CD4-positive, alpha-beta T cell treated with Interleukin-6 for 4 hours (primary cell): Measurements from ENCODE around the gene GNAI2.
A peak's percentile ranks its signal among the peaks of the same experiment; 100 is the strongest.
"Not testable (repeated sequence)": the region's sequence is repeated elsewhere in the genome, so short reads cannot be mapped to it uniquely, and the experiment has no call there.

Experiments
- DNase-seq: peaks from one replicate; pipeline ENCODE4 v3.0.0-alpha.2; 2020; ENCODE audit warnings: mixed read lengths

The GNAI2 gene

DNA sequence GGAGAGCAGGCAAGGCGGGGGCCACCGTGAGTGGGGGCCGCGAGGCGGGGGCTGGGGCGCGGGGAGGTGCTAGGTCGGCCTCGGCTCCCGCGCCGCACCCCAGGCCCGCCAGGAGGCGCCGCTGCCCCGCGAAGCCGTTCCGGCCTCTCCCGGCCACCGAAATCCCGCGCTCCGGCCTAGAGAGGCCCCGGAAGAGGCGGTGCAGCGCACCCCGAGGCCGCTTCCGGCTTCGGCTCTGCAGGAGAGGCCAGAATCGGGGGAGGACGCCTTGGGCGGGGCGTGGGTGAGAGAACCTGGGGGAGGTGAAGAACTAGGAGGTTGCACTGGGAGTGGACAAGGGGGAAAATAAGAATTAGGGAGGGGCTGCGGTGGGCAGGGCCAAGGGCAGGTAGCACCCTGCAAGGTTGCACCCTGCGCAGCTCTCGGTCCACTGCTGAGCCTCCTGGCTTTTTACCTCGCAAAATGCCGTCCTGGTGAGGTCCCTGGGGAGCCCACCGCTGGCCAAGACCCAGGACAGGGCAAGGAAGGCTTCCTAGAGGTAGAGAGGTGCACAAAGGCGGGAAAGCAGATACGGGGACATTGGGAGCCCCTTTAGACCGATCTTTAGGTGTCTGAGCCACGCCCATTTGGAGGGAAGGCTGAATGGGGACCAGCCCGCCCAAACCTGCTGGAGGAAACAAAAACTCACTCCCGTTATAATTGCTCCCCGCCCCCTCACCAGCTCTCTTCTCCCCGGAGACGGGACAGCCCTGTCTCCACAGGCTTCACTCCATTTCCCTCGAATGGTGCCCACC, 8.4 kb upstream of the GNAI2 start:
- peak; percentile 94 for DNase-seq

DNA sequence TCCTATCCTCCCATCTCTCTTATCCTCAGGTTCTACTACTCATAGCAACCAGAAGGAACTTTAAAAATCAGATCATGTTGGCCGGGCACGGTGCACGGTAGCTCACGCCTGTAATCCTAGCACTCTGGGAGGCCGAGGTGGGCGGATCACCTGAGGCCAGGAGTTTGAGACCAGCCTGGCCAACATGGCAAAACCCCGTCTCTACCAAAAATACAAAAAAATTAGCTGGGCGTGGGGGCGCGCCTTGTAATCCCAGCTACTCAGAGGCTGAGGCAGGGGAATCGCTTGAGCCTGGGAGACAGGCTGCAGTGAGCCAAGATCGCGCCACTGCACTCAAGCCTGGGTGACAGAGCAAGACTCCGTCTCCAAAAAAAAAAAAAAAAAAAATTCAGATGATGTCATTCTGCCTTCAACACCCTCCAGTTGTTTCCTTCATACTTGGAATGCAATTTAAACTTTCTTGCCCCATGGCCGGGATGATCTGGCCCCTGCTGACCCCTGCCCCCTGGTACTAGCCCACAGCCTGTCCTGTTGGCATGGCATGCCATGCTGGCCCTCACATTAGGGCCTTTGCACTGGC, 7.7 kb upstream of the GNAI2 start:
- not testable (repeated sequence) for DNase-seq

DNA sequence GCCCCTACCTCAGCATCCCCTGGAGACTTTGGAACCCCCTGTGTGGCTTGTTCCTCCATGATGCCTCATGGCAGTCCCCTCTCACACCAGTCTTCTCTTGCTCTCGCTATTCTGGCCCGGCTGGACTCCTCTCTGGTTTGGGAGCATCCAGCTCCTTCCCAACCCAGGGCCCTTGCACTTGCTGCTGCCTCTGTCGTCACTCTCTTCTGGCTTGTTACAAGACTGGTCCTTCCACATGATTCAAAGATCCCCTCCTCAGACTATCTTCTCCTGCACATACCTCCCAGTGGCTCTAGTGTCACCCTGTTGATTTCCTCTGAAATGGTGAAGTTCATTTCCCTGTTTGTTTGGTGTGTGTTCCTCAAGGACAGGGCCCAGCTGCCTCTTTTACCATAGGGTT, 6.5 kb upstream of the GNAI2 start:
- DNase-seq = no peak

DNA sequence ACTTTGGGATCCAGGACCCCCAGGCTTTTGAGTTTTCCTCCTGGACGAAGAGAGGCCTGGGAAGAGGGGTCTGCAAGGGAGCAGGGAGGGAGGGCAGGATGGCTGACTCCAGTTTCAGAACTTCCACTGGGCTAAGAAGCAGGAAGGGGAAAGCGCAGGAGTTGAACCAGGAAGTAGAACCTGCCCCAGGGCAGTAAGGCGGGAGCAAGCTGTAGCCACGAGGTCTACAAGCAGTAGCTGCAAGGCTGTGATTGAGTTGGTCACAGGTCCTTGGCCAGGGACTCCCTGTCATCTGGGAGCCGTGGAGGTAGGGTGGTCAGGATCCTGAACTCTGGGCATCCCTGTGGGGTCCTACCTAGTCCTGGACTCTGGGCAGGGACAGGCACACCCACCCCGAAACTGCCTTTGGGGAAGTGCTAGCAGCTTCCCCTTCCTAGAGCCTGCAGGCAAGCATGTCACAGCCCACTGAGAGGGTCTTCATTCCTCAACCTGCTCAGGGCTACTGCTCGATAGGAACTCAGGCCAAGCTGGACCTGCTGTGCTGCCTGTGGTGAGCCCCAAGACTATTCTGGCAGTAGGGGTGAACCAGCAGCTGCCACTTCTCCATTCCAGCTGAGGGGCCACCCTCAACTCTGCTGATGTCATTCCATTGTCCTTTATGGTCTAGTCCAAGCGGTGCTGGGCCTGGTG, 5.8 kb upstream of the GNAI2 start:
- no peak for DNase-seq

DNA sequence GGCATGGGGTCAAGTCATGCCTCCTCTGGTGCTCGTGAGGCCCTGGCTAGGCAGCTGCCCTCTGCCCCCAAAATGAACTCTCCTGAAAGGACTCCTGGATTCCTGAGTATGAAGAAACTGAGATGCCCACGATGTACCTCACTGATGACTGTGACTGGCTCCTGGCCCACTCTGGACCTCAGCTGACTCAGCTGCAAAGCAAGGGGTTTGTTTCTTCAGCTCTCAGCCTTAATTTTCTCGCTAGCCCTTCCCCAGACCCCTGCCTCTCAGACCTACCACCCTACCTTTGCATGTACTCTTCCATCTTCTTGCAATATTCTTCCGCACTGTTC, 5.2 kb upstream of the GNAI2 start:
- DNase-seq = no peak

DNA sequence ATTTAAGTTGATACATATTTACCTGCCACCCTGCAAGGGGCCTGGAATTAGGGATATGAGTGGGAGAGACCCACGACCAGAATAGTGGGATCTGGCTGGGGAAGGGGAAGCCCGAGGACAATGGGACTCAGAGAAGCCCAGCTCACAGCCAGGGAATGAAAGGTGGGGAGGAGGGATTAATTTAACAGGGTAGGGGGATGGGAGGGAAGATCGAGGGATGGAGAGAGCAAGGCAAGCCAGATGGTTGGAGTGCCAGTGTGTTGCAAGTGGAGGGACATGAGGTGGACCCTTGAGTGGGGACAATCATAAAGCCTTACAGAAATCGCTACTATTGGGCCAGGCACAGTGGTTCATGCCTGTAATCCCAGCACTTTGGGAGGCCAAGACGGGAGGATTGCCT, 4.4 kb upstream of the GNAI2 start:
- no peak for DNase-seq

DNA sequence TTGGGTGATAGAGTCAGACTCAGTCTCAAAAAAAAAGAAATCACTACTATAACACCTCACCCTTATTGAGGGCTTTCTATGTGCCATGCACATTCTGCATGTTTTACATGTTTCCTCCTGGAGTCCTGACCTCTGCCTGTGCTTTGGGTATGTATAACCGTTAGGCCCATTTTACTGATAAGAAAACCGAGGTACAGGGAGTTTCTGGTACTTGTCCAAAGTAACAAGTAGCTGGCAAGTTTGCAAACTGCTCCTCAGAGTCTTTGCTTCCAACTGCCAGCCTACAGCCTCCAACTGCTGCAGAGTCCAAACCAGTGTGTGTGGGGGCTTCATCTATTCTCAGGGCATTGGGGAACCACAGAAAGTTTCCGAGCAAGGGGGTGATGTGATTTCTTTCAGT, 3.7 kb upstream of the GNAI2 start:
- DNase-seq = no peak

DNA sequence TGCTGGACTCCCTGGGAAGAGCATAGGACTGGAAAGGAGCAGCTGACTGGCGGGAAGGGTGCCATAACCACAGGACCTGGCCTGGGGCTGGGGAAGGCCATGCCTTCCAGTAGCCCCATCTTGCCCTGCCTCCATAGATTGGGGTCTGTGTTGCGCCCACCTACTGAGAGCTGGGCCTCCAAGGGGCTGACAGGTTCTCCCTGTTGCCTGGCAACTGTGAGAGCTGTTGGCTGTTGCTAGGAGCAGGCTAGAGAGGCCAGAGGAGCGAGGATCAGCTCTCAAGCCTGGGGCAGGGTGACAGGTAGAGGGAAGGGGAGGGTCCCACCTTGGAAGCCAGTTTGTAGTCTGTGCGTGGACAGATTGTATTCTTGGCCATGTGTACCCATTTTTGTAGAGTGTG, 2.8 kb upstream of the GNAI2 start:
- DNase-seq = no peak

DNA sequence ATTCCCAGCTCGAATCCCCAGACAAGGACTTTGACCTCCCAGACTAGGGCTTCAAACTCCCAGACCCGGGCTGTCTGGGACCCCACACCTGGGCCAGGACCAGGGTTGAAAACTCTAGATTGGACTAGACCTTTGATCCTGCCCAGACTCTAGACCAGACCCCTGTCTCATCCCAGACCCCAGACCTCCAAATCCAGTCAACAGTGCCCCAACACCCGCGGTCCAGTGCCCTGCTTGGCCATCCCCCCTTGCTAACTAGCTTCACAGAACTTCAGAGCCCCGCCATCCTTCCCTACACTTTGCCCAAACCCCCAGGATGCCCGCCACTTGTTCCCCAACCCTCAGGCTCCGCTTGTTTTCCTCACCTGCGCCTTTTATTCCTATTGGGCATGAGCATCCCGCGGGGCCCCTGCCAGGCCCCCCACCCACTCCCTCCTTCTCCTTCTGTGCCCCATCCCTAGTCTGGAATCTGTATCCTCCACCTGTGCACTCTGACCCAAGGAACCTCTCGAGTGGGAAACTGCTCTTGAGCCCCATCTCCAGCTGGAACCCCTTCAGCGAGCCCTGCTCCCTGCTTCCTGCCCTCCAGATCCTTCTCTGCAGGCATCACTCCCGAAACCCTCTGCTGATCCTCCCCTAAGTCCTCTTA, 604 bp downstream of the GNAI2 start:
- no peak for DNase-seq

DNA sequence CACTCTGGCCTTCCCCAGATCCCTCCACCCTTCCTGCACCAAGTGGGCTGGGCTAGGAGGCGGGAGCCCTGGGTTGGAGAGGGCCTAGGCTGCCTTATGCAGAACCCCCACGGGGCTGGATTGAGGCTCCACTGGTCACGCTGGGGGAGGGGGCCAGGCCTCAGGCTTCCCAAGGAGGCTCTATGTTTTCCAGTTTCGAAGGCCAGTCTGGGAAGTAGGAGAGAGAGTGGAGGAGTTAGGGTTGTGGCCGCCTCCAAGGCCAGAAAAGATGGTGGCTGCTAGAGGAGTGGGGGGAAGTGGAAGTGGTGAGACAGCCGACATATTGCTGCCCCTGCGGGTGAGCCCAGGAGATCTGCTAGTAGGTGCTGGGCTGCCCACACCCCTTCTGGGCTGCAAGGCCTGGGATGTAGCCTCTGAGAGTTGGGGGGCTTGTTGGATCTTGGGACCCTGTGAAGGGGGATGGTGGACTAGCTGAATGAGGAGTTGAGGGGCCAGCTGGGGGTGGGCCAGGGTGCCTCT, 1.2 kb downstream of the GNAI2 start:
- DNase-seq = peak; percentile 49

DNA sequence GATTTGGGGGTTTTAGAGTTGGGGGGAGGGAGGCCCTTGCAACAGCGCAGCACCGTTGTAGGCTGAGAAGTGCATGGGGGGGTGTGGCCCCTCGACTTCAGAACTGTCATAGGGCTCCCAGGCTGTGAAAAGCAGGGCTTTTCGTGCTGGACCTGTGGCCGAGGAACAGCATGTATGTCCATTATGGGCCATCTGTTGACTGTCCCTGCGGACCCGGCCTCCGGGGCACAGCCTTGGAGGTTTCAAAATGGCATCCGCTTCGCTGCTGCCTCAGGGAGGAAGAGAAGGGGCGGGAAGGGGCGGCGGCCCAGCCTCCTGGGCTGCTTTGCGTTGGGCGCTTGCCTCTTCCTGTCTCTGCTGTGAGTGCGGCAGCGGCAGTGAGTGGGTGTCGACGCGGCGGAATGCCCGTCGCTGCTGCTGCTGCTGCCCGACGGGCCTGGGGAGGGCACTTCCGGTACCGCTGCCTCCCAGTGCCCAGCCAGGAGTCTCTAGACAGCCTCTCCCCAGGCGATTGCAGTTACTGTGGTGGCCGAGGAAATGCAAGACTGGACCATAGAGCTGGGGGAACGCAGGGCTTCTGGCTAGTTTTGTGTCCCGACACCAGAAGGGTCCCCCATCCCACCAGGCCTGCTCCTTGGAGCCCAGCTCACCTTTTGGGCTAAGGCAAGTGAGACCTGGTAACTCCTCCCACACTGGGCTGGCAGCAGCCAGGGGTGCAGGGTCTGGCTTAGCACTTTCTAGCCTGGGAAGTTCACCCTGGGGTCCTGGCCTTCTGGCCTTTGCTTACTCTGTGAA, 1.9 kb downstream of the GNAI2 start:
- peak; percentile 91 for DNase-seq

DNA sequence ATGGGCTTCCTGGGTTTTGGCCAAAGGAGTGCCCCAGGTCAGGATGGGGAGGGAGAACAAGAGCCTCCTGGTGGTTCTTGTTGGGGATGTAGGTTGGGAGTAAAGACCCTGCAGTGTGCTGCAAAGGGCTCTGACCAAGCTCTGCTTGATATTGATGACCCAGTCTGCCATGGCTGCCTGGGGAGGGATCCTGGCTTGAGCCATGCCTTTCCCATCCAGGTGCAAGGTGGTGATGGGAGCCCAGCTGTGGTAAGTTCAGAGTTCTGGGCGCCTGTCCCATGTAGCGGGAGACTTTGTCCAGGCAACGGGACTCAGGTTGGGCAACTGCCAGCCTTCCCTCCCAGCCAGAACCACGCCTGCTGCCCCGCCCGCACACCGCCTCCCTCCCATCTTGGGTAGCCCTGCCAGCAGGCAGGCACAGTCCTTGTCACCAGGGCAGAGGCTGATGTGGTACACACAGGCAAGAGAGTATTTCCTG, 2.6 kb downstream of the GNAI2 start:
- peak; percentile 31 for DNase-seq

DNA sequence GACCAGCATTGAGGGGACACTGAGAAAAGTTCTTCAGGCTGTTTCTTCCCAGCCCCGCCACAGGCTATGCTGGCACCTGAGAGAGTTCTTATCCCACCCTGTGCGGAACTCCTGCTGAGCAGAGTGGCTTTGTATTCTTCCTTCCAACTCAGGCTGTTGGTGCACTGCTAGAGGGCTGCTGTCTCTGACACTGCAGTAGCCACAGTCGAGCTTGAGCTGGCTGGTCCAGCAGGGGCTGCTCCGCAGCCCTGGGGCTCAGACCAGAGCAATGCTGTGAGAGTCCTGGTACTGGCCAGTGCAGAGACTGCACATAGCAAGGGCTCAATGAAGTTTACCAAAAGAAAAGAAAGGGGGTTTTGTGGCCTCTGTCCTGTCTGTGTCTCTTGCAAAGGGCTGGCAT, 3.6 kb downstream of the GNAI2 start:
- no peak for DNase-seq

DNA sequence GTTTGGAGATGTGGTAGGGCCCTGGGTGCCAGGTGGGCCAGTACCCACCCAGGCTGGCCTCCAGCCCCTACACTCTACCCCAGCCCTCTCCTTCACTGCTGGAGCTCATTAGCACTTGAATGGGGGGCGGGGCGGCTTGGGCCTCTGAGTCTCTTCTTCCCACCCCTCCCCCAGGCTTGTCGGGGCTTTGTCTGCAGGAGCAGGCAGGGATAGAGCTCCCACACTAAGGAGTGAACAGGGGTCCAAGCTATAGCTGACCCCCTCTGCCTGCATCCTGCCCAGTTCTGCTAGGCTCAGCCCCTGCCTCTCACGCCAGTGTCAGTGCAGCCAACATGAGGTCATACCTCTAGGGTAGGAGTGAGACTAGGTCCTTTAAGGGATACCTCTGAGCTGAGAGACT, 5.2 kb downstream of the GNAI2 start:
- no peak for DNase-seq

DNA sequence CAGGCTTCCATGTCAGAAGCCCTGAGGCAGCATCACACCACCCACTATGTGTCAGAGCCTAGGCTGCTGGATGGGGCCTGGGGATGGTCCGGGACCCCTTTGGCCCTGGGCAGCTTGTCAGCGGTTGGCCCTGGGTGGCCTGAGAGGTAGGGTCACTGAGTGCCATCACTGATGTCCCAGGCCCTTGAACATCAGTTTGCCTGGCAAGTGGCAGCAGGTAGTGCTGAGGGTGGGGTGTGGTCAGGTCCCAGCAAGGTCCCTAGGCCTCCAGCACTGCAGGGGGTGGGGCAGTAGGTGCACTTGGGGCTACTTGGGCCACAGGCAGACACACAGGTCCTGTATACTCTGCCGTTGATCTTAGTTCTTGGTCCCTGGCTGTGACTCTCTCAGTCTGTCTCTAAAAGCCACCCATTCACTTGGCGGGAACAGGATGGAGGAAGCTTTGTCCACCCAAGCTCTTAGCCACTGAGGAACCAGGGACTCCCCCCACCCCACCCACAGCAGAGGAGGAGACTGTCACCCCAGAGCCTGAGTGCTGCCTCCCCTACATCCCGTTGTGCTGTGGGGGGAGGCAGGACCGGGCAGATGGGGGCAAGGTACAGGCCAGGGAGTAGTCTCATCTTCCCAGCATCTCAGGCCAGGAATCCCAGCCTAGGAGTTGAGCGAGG, 5.8 kb downstream of the GNAI2 start:
- no peak for DNase-seq

DNA sequence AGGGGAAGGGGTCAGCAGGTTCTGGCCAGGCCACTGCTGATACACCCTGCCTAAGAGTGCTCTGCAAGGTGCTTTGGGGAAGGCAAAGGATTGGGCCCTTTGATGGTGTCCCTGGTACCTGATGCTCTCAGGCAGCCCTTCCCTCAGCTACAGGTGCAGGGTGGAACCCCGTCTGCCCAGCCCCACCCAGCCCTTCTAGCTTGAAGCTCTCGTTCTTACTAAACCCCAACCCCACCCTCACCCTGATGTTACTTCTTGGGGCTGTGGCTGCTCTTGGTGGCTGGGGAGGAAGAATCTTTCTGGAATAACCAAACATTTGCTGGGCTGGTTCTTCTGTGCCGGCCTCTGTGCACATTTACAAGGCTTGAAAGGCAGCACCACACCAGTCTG, 6.4 kb downstream of the GNAI2 start:
- peak; percentile 24 for DNase-seq

DNA sequence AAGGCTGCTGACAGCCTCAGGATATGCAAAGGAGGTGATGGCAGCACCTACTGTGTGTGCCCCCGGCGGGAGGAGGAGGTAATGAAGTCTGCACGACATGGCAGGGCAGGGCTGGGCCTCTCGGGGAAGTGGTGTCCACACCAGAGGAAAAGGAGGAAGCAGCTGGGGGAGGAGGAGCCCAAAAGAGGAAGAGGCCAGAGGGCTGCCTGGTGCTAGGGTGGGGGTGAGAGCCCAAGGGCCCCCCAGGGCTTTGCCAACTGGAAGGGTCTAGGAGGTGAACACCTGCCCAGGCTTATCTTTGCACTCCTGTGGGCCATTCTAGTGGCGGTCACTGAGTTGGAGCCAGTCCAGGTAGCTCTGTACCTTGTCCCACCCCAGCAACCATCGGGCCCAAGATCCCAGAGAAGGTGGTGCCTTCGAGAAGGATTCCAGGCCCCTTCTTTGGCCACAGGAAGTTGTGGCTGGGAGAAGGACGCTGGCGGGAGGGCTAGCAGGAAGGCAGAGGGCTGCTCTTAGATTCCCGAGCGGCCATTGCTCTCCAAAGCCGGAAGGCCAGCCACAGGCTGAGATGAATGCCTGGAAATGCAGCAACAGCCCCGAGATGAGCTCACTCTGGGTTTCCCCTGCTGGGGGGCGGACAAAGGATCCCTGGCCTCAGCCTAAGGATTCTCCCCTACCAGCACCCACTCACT, 7.0 kb downstream of the GNAI2 start:
- DNase-seq = peak; percentile 36

DNA sequence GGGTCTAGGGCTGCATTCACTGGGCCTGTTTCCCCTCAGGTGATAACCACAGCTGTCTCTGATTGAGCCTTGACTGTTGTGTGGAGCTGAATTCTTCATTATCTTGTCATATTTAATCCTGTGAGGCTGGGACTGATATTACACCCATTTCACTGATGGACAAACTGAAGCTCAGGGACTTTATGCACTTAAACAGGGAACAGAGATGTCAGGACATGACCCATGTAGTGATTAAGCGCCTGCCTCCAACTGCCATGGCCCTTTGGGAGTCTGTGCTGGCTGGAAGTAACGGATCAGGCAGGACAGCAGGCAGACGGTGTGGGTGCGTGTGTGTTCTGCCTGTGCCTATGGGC, 7.5 kb downstream of the GNAI2 start:
- DNase-seq = no peak

DNA sequence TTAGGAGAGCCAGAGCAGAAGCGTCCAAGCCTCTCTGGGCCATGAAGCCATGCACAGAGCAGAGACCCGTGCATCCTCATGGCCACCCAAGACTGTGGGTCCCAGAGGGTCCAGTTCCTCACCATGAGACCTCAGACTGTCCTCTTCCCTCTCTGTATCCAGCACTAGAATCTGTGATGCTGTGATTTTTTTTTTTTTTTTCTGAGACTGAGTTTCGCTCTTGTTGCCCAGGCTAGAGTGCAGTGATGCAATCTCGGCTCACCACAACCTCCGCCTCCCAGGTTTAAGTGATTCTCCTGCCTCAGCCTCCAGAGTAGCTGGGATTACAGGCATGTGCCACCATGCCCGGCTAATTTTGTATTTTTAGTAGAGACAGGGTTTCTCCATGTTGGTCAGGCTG, 8.8 kb downstream of the GNAI2 start:
- DNase-seq = not testable (repeated sequence)

DNA sequence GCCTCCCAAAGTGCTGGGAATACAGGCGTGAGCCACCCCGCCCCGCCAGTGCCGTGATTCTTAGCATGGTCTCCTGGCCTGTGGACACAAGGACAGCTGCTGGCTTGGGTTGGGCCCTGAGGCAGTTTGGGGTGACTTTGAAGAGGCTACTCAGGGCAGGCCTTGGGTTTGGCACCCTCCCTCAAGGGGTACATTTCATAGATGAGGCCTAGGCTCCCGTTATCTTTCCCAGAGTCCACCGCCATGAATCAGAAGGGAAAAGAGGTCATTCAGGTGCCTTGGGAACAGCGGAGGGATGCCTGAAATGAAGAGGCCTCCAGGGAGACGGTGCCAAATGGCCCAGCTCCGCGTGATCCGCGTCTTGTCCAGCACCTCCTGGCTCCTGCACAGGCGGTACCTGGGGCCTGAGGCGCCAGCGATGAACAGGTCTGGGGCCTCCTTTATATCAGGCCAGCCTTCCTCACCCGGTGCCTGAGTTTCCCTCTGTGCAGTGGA, 9.3 kb downstream of the GNAI2 start:
- no peak for DNase-seq

DNA sequence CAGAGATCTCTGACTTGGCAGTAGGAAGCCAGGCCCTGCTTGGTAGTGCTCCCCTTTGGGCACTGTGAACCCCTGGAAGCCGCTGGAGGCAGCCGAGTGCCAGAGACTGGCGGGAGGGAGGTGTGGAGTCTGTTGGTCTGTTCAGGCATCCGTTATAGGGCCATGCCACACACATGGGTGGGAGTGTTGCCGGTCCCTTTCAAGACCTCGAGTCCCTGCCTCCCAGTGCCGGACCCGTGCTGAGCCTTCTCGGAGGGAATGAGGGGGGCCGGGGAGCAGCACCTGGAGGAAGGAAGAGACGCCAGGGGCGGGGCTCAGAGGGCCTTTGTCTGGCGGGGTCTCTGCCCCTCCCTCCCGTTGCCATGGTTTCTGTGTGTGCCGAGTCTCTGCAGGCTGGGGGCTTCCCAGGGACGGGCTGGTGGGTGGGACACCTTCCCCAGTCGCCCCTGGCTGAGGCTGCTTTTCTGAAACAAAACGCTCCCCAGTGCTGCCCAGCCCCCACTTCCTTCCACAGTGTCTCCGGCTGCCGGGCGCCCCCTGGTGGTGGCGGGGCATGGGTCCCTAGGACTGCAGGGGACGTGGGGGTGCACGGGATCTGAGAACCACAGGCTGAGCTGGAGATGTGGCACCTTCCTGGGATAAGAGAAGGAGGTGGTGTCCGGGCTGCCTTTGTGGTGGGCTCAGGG, 10.0 kb downstream of the GNAI2 start:
- DNase-seq = peak; percentile 97
